ENCODE measurements around the gene ADGRD1.

GRCh38 chr12:131105351-131105735 lies 151.6 kb downstream of the ADGRD1 start:
- no peak for TF ChIP-seq CTCF (IDR thresholded peaks at IDR 0.05)
- no peak for TF ChIP-seq EP300 (IDR thresholded peaks at IDR 0.05)
- no peak for TF ChIP-seq POLR2A (IDR thresholded peaks at IDR 0.05; ENCODE audit: low read depth)
- TF ChIP-seq POLR2AphosphoS5 (IDR thresholded peaks at IDR 0.05): no peak

All from esophagus muscularis mucosa (tissue), 4 donors.